Coronary artery (tissue), 2 donors: ENCODE results near the gene POFUT2.

Source experiments
- DNase-seq: peaks from one replicate; pipeline ENCODE4 v3.0.0-alpha.2; 2017; ENCODE audit warnings: low spot score
- H3K27ac ChIP-seq, 2 donors: fragments of 200-600 bp; sonication (generic); one replicate each; pipeline ENCODE4 v1.5.1; 2016 to 2019
- H3K4me3 ChIP-seq: fragments of 200-600 bp; sonication (generic); 2 replicates; pipeline ENCODE4 v1.5.1; 2016; ENCODE audit warnings: mild to moderate bottlenecking, moderate library complexity
- TF ChIP-seq, protein P1 (sequence below): fragments of 200-600 bp; sonication (generic); IDR thresholded peaks from one replicate; pipeline ENCODE4 v1.5.1; 2019; ENCODE audit warnings: antibody characterized with exemption

The POFUT2 gene

DNA sequence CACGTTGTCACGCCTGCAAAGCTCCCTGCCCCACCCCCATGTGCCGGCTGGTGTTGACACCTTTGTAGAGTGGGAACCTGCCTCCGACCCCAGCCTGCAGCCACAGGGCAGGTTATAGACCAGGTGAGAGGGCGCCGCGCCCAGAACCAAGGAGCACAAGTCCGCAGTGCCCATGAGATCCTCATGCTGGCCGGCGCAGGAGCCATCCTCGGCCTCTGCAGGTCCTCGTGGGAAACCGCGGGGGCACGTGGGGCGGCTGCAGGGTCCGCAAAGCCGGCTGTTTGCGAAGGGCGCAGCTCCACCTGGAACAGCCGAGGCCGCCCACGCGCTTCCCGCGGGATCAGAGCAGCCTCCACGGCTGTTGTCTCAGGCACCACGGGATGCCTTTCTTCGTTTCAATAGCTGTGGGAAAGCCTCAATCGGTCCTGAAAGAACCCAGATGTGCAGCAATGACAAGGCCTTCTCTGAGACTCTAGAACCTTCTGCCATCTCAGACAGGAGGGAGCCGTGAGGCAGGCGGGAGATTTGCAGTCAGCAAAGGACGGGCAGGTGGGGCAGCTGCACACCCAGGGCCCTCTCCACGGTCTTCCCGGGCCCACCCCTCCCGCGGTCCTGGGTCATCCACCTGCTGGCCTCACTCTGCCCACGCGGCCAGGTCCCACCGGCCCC lies 29.9 kb downstream of the POFUT2 start:
- Histone ChIP-seq H3K27ac (no peak overlapping the region), H3K4me3 (no peak overlapping the region)
- DNase-seq = peak; percentile 68
- TF ChIP-seq, protein P1, sequence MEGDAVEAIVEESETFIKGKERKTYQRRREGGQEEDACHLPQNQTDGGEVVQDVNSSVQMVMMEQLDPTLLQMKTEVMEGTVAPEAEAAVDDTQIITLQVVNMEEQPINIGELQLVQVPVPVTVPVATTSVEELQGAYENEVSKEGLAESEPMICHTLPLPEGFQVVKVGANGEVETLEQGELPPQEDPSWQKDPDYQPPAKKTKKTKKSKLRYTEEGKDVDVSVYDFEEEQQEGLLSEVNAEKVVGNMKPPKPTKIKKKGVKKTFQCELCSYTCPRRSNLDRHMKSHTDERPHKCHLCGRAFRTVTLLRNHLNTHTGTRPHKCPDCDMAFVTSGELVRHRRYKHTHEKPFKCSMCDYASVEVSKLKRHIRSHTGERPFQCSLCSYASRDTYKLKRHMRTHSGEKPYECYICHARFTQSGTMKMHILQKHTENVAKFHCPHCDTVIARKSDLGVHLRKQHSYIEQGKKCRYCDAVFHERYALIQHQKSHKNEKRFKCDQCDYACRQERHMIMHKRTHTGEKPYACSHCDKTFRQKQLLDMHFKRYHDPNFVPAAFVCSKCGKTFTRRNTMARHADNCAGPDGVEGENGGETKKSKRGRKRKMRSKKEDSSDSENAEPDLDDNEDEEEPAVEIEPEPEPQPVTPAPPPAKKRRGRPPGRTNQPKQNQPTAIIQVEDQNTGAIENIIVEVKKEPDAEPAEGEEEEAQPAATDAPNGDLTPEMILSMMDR = no peak

DNA sequence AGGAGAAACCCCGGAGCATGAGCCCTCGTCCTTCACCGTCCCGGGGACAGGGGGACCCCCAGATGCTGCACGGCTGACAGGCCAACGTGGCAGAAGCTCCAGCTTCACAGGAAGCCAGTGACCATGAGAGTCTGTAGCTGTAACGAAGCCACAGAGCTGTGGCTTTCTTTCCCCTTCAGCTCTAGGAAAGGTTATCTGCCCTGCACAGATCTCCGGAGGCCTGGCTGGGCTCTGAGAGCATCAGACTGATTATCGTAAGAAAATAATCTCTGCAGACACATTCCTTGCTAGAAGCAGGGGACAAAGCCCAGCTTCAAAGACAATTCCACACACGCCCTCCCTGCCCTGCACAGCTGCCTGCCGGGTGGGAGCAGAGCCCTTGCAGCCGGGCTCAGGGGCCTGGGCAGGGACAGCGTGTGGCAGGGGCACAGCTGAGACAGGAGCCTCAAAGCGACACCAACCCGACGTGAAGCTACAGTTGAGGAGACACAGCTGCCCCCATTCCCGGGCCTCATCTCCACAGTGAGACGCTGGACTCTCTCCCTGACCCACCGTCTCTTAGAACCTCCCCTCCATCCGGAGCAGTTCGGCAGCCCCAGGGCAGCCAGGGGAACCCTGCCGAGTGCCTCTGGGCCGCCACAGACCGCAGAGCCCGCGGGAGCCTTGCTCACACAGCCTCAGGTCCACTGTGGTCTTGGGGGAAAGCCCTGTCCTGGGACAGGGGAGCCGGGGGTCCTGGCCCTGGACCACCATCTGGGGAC lies 30.6 kb downstream of the POFUT2 start:
- peak; percentile 57 for DNase-seq
- Histone ChIP-seq H3K4me3 (no peak overlapping the region), H3K27ac (no peak overlapping the region)
- TF ChIP-seq, protein P1 = no peak

DNA sequence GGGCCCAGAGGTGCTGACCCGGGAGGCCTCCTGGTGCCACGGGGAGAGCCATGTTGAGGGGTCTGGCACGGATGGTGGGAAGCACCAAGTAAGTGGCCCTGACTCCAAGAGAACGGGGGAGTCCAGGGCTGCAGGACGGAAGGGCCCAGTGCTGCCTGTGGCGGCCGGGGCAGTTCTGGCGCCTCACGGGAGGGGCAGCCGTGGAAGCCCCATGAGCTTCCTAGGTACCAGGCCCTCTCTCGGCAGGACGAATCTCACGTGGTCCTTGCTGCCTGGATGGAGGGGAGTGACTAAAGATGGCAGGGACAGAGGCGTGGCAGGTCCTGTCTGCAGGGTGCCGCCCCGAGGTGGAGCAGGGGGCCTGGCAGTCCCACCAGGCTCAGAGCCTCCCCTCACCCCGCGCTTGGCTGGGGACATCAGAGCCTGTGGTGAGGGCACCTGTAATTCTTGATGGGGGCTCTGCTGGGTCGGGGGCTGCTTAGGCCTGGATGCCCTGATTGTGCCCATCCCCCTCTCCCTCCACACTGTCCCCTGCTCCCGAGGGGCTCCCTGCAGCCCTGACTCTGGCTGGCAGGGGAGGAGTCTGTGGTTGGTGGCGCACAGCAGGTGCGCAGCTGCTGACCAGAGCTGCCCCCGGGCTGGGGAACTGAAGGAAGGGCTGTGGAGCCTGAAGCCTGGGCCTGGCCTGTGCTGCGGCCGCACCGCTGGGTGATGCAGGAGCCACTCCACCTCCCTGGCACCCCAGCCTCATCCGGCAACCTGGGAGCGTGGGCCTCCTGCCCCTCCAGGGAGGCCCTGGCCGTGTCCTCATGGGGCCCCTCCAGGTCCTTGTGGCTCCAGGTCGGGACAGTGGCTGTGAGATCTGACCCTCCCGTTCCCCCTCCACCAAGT lies 31.4 kb downstream of the POFUT2 start:
- TF ChIP-seq, protein P1 = no peak
- peak; percentile 54 for DNase-seq
- H3K4me3 ChIP-seq = no peak overlapping the region
- H3K27ac ChIP-seq = no peak overlapping the region

DNA sequence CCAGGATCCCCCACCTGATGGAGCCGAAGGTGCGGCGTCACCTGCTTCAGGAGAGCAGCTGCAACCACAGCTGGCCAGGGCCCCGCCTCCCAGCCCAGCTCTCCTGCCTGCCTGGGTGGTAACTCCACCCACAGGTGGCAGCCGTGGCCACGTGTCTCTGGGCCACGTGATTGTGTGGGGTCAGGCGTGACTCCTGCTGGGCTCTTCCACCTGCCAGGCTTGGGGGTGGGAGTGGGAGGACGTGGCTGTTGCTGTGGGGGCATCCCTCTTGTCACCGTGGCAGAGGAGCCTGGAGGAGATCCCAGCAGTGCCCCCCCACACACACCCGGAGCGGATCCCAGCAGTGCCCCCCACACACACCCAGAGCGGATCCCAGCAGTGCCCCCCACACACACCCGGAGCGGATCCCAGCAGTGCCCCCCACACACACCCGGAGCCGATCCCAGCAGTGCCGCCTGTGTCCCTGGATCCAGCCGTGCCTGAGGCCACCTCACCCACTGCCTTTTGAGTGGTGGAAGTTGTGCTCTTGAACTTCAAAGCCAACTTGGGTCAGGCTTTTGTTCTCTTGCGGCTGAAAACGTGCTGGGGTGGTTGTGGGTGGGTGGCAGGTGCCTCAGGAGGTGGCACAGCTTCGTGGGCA lies 32.2 kb downstream of the POFUT2 start:
- no peak overlapping the region for H3K4me3 ChIP-seq
- DNase-seq = peak; percentile 64
- TF ChIP-seq, protein P1 = no peak
- H3K27ac ChIP-seq = no peak overlapping the region

DNA sequence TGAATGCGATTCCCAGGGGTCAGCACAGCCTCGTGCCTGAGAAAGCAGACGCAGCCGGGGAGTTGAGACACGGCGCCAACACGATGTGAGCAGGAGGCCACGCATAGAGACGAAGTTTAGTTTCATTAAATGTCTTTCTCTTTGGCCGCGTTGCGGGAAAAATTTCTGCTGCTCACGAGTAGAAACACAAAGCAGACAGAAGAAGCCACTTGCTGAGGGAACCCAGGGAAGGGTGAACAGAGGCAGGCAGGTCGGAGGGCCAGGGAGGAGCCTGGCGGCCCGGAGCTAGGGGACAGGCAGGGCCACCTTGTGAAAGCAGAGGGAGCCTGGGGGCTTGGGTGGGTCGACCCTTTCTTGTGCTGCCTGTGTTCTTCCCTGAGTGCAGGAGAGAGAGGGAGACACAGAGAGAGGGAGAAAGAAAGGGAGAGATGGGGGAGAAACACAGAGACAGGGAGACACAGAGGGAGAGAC lies 33.2 kb downstream of the POFUT2 start:
- Histone ChIP-seq H3K27ac (no peak overlapping the region), H3K4me3 (no peak overlapping the region)
- TF ChIP-seq, protein P1 = no peak
- DNase-seq = peak; percentile 68

DNA sequence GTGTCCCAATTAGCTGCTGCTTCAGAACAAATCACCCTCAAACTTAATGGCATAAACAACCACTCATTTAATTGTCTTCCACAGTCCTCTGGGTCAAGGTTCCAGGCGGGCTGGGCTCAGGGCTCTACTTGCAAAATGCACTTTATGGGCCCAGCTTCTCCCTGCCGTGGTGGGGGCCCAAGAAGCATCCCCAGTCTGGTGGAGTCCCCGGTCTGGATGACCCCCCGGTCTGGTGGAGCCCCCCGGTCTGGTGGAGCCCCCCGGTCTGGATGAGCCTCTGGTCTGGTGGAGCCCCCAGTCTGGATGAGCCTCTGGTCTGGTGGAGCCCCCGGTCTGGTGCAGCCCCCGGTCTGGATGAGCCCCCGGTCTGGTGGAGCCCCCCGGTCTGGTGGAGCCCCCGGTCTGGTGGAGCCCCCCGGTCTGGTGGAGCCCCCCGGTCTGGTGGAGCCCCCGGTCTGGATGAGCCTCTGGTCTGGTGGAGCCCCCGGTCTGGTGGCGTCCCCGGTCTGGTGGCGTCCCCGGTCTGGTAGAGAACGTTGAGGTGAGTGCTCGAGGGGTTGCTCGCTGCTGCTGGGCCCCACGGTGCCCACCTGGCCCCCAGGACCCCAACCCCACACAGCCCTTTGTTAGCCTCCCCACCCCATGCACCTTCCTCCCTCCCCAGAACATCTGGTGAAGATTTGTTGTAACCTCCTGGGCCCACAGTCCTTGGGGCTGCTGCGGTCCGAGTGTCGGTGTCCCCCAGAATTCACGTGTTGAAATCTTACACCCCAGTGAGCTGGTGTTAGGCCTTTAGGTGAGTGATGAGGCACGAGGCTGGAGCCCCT lies 33.8 kb downstream of the POFUT2 start:
- no peak overlapping the region for H3K4me3 ChIP-seq
- TF ChIP-seq, protein P1 = no peak
- no peak overlapping the region for H3K27ac ChIP-seq
- peak; percentile 62 for DNase-seq
